ENCODE results near the gene NFATC1.

Gene NFATC1

DNA sequence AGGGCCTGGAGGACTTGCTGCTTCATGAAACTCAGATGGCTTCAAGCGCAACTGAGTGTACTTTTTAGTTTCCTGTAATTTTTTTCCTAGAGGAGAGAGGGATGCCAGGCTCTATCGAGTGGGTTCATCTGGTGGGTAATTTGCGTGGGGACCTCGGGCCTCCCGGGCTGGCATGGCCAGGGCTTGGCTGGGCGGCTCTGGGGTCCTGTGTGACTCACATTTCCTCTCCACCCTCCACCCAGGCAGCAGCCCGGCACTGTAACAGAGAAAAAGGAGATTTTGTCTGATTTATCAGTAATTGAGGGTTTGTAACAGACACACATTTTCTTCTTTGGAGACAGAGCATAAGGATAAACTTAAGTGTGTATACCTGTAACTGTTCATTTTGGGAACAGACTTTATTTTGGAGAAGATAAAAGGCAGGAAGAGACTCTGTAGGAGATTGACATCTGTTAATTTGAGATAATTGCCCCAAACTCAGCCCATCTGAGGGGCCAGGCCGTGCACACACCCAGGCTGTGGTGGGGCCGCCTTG lies 64.3 kb downstream of the NFATC1 start:
- no peak for DNase-seq

DNA sequence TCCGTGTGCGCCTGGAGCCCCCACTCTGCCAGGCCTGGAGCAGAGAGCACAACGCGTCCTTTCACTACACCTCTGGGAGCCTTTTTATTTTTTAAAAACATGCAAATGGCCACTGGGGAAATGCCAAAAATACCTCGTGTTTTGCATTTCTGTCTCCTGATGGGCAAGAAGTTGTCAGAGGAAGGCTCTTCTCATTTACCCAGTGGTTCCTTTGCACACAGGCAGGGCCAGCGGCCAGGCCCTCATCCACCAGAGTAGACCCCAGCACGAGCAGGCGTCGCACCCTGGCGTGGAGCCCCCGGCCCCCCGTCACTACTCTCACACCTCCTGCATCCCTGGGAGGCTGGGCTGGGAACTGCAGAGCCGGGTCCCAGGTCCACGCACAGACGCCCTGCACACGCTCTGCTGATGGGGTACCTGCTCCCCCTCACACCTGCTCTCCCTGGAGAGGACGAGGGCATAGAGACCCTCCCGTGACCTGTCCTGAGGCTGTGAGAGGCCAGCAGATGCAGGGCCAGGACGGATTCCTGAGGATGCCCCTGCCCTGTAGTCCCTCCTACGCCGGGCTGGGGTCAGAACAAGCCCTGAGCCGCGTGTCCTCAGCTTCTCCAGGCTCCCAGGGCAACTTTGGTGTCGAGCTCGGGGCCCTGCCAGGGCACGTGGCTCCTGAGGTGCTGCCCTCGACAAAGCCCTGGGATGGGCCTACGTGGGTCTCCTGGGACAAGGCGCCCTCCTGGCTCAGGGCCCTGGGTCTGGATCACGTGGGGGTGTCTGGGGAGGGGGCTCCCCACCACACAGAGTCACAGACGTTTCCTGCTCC lies 65.0 kb downstream of the NFATC1 start:
- DNase-seq, result no peak

DNA sequence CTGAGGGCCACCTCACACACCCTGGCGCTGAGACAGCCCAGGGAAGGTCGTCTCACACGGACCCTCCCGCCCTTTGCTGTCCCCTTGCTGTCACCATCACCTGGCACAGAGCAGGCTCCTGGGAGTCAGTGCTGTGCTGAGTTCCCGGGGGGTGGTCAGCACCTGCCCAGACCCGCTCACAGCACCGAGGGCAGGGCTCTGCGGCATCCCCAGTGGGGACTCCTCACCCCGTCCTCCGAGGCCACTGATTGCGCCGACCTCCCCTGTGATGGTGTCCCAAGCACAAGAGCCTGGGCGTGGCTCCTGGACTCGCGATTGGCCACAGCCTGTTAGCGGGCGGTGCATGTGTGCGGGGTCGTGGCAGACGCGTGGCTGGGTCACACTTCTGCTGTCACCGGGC lies 65.9 kb downstream of the NFATC1 start:
- no peak for DNase-seq

DNA sequence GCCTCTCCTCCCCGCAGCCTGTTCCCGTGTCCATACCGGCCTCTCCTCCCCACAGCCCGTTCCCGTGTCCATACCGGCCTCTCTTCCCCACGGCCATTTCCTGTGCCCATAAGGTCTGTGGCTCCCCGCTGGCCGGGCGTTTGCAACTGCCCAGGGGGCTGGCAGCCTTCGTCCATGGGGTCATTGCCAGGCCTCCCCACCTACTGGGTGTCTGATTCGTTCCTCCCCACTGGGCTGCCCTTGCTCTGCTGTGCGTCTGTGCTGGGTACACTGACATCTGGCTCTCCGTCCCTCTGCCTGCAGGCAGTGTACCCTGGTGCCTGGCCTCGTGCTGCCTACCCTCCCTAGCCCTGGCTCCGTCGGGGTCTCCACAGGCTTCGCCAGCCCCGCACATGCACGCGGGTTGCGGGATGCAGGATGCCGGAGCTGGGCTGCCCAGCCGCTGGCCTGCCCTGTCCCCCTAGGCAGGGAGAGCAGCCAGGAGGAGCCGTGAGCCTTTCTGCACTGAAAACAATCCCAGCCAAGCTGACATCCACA lies 67.8 kb downstream of the NFATC1 start:
- no peak for DNase-seq

DNA sequence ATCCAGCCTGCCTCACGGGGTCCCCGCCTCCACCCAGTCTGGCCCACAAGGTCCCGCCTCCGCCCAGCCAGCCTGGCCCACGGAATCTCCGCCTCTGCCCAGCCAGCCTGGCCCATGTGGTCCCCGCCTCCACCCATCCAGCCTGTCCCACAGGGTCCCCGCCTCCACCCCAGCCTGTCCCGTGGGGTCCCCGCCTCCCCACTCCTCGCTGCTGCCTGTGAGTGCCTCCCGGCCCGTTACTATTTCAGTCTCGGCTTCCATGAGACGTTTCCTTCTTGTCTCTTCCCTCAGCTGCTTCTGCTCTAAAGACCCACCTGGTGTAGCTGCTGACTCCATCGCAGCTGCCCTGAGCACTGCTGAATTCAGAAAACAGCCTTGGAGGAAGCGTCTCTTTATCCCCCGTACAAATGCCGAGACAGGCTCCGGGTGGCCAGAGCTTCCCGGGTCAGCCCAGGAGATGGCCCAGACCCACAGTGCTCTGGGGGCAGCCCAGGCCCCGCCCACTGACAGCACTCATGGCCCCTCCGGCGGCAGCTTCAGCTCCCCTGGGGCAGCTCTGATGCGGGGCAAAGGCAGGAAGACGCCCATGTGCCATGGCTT lies 69.8 kb downstream of the NFATC1 start:
- DNase-seq, result no peak

DNA sequence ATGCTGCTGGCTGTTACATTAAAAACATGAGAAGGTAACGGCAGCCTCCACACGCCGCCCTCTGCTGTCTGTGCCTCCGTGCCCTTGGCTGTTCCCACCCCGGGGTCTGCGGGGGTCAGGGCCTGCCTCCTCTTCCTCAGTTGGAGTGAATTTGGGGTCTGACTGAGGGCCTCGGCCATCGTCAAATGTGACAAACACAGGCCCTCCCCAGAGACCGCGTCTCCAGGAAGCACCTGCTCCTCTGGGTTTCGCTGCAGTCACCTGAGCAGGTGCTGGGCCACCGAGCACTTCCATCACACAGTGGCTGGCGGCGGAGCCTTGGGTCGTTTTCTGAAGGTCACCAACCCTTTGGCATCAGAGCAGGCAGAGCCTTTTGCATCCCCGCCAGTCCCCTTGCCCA lies 70.9 kb downstream of the NFATC1 start:
- DNase-seq, result no peak

DNA sequence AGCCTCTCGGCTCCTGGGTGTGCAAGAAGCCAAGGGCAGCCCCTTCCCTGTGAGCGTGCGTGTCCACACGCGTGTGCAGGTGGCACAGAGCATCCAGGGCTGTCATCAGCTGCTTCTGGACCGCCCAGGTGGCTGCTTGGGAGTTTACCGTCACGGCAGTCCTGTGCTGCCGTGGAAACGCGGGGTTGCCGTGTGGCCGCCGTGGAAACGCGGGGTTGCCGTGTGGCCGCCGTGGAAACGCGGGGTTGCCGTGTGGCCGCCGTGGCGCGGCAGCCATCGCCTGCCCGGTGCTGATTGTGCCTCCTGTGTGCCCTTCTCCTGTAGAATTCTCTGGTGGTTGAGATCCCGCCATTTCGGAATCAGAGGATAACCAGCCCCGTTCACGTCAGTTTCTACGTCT lies 71.4 kb downstream of the NFATC1 start:
- DNase-seq, result no peak

DNA sequence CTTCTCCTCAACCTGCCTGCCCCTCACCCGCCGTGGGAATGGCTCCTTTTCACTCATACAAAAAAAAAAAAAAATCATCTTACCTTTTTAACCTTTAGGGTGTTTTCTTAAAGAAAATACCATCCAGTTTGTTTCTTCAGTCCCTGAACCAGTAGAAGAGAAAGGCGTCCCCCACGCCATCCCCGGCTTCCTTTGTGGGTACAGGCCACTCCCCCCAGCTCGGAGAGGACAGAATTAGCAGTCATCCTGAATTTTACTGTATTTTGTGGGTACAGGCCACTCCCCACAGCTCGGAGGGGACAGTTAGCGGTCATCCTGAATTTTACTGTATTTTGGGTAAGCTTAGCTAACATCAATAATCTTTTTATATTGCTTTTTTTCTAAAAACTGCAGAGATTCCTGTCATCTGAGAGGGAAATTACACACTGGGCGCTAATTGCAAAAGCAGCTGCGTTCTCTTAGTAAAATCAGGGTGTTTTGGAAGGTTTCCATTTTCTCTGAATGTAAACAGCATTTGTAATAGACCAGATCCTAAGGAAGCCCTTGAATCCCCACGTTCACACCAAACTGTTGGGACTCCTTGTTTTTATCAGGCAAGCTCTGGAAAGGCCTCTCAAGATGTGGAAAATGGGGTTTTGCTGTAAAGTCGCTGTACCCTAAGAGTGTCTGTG lies 72.5 kb downstream of the NFATC1 start:
- DNase-seq, result no peak

DNA sequence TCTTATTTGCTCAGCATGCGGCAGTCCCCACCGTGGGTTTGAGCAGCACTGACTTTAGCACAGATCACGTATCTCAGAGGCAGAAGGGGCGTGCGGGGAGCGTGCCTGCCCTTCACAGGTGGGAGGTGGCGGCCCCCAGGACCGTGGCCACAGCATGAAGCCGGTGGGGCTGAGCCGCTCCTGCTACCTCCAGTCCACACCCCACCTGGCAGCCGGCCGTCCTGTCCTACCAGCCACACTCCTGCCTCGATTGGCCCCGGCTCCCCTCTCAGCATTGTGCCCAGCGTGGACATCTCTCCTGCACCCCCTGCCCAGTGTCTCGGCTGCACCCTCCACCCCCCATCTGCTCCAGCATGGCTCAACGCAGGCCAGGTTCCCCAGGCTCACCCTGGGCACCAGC lies 73.6 kb downstream of the NFATC1 start:
- DNase-seq, result no peak

DNA sequence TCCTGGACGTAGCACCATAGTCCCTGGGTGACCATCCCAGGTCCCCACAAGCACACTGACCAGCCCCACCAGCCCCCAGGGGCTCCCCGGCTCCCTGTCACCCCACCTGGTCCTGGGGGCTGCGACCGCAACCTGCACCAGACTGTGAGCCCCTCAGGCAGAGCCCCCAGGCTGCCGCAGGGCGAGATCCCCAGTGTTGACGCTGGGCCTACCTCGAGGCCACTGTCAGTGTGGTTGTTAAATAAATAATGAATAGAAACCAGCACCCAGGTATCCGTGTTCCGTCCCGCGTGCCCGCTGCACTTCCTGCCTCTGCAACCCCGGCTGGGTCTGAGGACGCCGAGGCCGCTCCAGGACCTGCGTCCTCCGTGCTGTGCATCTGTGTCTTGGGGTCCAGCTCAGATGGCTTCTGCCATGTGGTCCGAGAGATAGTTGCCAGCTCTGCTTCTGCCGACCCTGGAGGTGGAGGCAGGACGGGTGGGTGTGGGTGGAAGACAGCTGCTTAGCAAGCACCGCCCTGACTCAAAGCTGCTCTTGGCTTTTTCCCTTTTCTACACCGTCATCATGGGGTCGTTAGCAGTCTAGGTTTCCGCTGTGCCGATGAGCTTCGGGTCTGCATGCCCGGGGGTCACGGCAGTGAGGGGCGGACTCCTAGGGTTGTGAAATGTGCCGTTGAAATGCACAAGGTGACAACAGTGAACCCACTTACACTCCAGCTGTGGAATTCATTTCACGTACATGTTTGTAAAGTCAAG lies 74.2 kb downstream of the NFATC1 start:
- DNase-seq, result no peak

DNA sequence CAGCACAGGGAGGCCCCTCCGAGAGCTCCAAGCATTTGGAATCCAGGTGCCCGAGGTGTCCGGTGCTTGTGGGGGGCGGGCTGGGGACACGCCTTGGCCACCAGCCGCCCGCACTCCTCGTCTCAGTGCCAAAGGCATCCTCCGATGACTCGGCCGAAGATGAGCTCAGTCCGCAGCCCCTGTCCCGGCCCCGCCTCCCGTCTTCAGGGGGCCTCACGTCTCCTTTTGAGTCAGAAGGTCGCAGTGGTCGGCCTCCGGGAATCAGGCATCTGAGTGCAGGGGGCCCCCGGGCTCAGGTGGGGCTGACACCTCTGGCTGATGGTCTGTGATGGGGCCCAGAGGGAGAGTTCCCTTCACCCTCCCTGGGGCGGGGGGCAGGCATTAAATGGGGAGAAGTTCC lies 74.8 kb downstream of the NFATC1 start:
- DNase-seq, result no peak

DNA sequence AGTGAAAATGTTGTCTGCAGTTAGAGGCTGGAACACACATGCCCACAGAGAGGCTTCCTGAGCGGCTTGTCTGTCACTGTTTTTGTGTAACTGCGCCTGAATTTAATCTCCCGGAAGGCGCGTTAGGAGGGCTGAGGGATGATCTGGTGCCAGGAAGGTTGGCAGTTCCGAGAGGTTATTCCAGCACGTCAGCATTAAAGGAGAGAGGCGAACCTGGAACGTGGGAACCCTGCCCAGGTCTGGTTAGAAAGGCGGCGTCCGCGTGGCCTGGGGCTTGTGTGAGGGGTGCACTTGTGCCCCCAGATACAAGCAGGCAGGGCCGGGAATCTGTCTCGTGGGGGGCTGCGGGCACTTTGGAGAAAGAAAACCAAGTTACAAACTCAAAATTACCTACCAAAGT lies 75.3 kb downstream of the NFATC1 start:
- no peak for DNase-seq

DNA sequence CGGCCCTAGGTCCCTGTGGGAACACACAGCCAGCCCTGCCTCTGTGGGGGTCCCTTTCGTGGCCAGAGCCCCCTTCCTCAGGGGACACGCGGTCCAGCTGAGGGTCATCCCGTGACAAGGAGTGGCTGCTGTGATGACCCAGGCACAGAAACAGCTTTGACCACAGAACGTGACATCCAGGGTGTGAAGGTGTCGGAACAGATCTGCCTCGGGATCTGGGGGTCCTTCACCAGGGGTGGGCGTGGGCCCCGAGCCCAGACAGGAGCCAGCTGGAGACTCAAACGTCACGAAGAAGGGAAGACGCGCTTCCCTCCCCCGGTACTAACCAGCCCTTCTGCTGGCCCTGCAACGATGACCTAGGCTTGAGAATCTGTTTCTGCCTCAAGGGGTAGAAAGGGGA lies 75.9 kb downstream of the NFATC1 start:
- DNase-seq, result no peak

DNA sequence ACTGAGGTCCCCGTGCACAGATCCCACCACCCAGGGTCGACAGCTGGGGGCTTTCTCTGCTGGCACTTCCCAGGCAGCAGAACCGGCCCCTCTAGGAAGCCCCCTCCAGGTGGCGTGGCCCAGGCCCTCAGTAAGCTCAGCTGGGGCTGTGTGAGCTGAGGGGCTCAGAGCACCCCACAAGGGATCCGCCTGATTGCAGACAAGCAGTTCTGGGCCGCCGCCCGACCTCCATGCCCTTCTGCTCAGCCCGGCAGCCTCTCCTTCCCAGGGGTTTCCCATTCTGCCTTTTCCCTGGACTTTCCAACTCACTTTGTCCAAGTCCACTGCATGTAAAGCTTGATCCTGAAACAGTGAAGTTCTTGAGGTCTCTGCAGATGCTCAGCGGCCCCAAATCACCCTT lies 76.4 kb downstream of the NFATC1 start:
- DNase-seq, result no peak

DNA sequence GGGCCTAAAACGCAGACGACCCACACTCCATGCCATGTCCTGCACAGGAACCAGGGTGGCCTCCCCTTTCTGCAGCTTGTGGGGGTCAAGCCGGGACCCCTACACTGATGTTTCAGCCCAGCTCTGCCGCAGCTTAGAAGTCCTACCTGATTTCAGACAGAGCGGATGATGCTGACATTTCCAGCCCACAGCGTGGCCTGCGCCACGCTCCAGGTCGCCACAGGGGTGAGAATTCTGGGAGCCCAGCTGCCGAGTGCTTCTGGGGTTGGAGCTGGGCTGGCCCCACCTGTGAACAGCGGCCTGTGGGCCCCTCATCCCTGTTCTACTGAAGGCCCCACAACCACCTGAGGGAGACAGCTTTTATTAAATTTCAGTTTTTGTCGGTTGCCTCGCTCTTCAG lies 77.2 kb downstream of the NFATC1 start:
- DNase-seq, result no peak

DNA sequence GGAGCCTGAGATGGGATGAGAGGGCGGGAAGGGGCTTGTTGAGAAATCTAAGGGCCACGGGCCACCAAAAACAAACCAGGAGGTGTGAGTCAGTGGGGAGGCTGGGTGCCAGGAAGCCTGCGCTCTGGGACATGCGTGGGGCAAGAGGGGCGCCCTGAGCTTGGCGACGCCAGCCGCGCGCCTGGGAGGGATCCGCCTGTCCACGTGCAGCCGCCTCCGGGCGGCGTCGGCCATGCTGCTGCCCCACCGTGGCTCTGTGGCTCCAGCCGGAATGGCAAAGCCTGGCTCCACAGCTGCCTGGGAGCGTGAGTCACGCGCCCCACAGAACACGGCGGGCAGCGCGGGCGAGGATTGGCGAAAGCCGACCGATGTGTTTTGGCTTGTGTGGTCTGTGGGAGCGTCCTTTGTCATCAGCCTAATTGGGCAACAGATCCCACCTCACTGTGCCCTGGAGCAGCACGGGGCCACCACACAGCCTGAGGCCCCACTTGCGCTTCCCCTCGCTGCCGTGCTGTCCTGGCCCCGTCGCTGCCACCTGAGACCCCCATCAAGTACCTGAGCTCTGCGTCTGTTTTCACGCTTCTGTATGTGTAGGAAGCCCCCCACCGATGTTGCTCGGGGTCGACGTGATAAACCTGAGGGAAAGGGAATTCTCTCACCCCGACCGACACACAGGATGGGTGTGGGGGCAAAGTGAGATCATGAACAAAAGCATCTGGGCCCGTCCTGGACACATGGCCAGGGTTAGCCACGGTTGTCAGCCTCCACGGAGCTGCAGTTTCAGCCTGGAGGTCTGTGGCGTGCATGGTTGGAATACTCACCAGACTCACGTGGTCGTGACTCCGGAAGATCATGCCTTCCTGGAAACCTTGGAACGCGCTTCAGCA lies 80.5 kb downstream of the NFATC1 start:
- DNase-seq, result no peak

DNA sequence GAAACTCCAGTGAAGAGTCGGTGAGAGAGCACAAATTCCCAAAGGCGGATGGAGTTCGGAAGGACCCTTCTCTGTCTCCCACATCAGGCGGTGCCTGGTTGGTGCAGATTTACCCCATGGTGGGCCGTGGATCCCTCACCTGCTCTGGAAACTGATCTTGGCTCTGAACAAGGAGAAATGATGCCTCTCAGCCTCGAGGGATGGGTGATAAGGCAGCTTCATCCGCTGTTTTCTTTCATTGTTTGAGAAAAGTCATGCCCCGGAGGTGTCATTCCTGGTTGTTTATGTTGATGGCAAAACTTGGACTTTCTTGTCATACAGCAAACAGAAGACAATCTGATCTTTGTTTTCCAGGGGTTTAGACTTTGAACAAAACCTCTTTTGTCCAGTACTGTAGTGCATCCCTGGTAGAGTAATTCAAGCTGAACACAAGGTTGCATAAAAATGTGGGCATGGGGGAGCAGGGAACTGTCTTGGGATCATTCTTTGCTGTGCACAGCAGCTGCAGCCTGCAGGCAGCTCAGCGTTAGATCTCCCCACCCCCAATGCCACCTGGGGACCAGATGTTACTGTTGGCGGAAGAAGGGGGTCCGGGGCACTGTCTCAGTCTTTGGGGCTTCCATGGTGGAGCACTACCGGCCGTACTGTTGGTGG lies 81.3 kb downstream of the NFATC1 start:
- DNase-seq, result no peak

DNA sequence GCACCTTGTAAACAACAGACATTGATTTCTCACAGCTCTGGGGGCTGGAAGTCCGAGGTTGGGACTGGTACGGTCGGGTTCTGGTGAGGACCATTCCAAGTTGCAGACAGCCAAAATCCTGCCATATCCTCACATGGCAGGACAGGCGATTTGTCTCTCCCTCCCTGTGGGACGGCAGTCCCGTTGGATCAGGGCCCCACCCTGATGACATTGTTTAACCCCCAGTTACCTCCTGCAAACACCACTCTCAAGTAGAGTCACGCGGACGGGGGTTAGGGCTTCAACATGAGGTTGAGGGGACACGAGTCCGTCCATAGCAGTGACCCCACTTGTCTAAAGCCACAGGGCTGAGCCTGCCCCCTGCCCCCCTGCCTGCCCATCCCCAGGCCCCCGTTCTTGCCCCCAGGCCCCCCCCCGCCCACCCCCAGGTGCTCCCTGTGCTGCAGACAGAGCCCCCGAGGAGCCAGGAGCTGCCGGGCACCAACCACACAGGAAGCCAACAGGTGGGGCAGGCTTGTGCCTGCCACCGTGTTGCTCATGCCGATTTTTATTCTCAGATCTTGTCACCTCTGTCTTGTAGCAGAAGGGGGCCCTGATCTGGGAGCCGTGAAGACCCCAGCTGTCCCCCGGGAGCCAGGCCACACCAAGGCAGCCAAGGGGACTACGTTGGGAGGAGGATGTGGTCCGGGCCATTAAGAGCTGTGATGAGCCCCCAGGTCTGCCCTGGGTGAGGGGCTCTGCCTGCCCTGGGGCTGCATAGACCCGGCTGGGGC lies 82.2 kb downstream of the NFATC1 start:
- no peak for DNase-seq

DNA sequence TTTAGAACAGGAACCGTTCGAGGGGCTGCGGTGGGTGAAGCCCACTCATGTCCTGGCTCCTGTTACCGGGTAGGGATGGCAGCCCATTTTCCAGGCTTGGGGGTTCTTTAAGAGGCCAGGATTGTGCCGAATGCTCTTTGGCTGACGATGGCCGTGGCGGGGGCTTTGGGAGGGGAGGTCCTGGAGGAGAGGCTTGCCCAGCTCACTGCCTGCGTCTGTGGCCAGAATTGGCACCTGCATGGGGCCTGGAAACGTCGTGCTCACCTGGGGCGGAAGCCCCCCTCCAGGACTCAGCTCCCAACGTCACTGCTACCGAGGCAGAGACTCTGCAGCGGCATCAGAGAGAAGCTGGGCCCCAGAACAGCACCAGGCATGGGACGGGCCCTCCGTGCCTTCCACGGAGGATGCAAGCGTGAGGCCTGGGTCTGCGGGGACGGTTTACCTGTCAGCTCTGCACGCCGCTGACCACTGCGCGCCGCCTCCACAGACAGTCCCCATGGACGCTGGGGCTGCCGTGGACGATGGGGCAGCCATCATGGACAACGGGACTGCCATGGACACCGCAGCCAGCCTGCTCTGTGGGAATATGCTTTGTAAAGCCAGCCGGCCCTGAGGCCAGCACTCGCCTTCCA lies 82.9 kb downstream of the NFATC1 start:
- DNase-seq, result no peak
